ENCODE results near the gene TANGO2.

Gene TANGO2

DNA sequence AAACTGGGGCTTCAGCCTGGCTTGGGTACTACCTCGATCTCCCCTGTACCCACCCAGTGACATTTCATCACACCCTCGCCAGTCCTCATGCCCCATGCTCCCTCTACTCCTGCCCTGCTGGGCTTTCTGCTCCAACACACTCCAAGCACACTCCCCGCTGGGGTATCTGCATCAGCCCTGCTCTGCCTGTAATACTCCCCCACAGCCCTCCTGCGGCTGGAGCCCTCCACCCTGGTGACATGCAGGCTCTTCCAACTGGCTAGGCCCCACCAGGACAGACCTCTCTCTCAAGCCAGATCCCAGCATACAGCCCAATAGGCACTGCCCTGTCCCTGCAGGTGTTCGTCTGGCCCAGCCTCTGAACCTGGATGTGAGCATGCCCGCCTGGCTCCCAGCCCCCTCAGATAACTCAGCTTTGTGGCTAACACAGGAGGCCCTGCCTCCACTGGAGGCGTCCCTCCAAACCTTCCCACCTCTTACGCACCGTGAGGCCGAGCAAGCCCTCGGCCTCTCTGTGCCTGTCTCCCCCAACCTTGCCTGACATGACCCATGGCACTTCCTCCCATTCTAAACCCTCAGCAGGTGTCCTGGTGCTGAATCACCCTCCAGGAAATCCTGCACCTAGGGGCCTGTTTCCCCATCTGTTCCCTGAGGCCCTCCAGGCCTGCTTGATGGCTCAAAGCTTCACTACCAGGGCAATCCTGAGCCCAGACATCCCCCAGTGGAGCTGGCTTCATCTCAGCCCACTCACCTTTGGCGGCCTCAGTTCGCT lies 45.8 kb upstream of the TANGO2 start:
- TF ChIP-seq, protein P1, sequence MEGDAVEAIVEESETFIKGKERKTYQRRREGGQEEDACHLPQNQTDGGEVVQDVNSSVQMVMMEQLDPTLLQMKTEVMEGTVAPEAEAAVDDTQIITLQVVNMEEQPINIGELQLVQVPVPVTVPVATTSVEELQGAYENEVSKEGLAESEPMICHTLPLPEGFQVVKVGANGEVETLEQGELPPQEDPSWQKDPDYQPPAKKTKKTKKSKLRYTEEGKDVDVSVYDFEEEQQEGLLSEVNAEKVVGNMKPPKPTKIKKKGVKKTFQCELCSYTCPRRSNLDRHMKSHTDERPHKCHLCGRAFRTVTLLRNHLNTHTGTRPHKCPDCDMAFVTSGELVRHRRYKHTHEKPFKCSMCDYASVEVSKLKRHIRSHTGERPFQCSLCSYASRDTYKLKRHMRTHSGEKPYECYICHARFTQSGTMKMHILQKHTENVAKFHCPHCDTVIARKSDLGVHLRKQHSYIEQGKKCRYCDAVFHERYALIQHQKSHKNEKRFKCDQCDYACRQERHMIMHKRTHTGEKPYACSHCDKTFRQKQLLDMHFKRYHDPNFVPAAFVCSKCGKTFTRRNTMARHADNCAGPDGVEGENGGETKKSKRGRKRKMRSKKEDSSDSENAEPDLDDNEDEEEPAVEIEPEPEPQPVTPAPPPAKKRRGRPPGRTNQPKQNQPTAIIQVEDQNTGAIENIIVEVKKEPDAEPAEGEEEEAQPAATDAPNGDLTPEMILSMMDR (IDR thresholded peaks at IDR 0.05) = no peak

DNA sequence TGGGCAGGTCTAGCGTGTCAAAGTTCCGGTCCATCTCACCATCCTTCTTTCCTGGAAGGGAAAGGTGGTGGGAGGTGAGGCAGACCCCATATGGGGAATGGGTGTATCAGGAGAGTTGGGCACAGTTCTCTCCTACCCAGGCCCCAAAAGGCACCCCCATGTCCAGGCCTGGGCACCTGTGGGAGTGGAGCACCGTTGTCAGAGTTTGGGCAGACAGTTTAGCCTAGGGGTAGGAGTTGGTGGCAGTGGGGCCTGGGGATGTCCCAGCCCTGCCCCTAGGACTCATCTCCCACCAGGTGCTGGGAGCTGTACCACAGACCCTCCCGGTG lies 45.2 kb upstream of the TANGO2 start:
- TF ChIP-seq, protein P1 (IDR thresholded peaks at IDR 0.05) = no peak

DNA sequence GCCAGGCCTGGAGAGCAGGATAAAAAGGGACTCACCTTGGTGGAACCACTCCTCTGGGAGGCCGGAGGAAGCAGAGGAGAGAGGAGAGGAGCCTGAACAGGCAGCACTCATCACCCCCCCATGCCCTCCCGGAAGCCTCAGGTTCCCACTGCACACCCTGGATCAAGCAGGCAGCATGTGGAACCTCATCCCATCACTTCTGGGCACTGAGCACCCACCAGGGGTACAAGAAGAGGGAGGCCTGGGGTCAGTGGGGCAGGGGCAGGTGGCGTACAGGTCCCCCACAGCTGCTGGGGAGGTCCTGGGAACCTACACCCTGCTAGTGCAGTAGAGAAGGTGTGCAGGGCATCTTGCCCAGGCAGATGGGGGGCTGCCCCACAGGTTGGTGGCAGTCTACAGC lies 44.2 kb upstream of the TANGO2 start:
- TF ChIP-seq, protein P1 (IDR thresholded peaks at IDR 0.05) = no peak

DNA sequence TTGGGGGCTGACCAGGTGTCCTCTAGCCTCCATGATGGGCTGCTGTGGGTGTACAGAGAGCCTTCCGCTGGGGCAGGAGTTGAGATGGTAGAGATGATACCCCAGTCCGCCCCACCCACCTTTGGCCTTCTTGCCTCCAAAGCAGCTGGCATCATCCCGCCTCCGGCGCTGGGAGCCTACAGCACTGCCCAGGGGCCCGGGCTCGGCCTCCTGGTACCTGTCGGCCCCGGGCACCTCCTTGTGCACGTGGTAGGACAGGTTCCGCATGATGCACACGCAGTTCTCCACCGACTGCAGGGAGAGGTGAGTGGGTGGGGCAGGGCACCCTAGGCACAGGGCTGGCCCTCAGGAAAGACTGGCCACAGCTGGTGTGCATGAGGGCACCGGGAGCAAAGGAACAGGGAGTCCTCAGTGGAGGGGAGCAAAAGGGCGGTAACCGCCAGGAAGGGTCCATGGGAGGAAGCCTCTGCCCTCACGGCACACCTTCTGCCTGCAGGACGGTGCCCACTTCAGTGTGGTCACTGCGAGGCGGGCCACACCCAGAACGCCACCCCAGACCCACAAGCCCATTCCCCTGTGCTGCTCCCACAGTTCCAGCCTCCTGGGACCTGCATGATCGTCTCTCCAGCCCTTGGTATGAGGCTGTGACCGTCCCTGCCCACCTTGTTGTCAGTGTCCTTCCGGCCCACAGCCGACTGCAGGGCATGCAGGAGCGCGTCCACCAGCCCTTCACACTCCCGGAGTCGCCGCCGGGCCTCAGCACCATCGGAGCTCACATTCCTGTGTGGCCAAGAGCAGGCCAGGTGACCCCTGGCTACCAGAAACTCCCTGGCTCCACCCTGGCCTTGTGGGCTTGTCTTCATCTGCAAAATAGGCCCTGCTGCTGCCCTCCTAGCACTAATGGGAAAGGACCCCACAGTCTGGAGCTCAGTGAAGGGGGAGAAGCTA lies 43.3 kb upstream of the TANGO2 start:
- TF ChIP-seq, protein P1 (IDR thresholded peaks at IDR 0.05) = no peak

DNA sequence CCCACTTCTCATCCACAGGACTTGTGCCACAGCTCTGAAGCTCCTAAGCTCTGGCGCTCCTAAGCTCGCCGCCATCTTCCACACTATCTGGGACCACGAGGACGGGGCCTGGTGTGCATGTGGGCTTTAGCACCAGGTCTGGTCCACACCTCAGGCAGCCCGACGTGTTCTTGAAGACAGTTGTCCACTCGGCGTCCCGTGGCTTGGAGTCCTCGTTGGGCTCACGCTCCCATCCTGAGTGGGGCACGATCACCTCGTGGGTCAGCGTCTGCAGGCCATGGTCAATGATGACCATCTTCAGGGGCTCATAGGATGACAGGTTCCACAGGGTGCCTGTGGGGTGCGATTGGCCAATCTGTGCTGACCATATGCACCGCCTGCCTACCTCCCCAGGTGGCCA lies 42.2 kb upstream of the TANGO2 start:
- TF ChIP-seq, protein P1 (IDR thresholded peaks at IDR 0.05) = no peak

DNA sequence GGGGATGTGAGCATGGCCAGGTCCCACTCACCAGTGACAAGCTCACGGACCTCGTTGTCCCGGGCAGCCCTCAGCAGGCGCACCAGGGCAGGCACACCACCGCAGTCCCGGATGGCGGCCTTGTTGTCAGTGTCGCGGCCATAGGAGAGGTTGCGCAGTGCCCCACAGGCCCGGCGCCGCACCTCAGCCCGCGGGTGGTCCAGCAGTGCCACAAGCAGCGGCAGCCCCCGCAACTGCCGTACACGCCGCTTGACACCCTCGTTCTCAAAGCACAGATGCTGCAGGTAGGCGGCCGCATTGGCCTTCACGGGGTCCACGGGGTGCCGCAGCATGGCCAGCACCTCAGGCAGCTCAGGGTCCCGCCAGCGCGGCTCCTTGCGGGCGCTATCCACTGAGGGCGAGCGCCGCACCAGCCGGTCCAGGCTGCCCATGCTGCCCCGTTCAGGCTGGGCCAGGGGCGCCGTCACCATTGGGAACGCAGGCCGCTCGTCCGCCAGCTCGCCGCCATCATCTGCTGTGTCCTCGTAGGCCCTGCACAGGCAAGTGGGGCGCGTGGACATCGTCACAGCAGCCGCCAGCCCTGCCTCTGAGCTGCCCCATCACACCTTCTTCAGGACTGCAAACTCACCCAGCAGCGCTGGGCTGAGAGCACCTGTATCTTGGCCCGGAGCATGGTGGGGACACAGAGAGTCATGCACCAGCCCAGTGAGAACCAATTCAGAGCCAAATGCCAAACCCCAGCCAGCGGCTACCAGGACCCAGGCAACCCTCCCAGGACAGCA lies 41.0 kb upstream of the TANGO2 start:
- TF ChIP-seq, protein P1 (IDR thresholded peaks at IDR 0.05) = no peak

DNA sequence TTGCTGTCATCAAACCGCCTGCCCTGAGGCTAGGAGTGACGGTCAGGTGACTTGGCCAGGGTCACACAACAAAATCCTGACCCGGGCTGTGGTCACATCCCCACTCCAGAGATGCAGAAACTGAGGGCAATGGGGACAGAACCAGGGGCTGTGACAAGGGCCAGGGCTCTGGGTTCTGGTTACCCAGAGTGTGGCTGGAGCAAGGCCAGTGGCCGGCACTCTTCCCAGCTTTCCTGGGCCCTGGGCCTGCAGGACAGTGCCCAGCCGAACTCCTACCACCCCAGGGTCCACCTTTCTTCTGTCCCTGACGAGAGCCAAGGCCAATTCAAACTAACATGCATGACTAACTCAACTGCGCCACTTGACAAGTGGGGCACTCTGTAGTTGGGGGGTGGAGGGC lies 40.1 kb upstream of the TANGO2 start:
- TF ChIP-seq, protein P1 (IDR thresholded peaks at IDR 0.05) = no peak

All from LNCAP (cell line).